Neuronal stem cell (in vitro differentiated cells): Measurements from ENCODE around the gene HSFX2.
"Not testable (repeated sequence)": the region's sequence is repeated elsewhere in the genome, so short reads cannot be mapped to it uniquely, and the experiment has no call there.

Experiments
- DNase-seq: peaks from one replicate; pipeline ENCODE4 v3.0.0-alpha.2; 2013; ENCODE audit warnings: low spot score
- H2AFZ ChIP-seq: one replicate; pipeline ENCODE4 v1.6.1; 2013; ENCODE audit warnings: mild to moderate bottlenecking, low read length, inconsistent platforms
- H2AK5ac ChIP-seq: 2 replicates; pipeline ENCODE4 v1.6.1; 2013; ENCODE audit warnings: low read depth, mild to moderate bottlenecking, inconsistent platforms, low read length, moderate library complexity, mixed read lengths
- H2BK120ac ChIP-seq: 2 replicates; pipeline ENCODE4 v1.6.1; 2013; ENCODE audit warnings: low read depth, mild to moderate bottlenecking, inconsistent platforms, low read length, moderate library complexity, mixed read lengths
- H2BK12ac ChIP-seq: one replicate; pipeline ENCODE4 v1.6.1; 2013; ENCODE audit warnings: low read length, inconsistent platforms
- H2BK15ac ChIP-seq: 2 replicates; pipeline ENCODE4 v1.6.1; 2013; ENCODE audit warnings: mild to moderate bottlenecking, low read length, inconsistent platforms, mixed read lengths
- H2BK5ac ChIP-seq: one replicate; pipeline ENCODE4 v1.6.1; 2013; ENCODE audit warnings: inconsistent platforms, mild to moderate bottlenecking, low read length, moderate library complexity
- H3K14ac ChIP-seq: one replicate; pipeline ENCODE4 v1.6.1; 2013; ENCODE audit warnings: low read length, inconsistent platforms
- H3K18ac ChIP-seq: 2 replicates; pipeline ENCODE4 v1.6.1; 2013; ENCODE audit warnings: low read length, inconsistent platforms
- H3K23ac ChIP-seq: 2 replicates; pipeline ENCODE4 v1.6.1; 2013; ENCODE audit warnings: low read depth, mild to moderate bottlenecking, mixed read lengths, low read length, inconsistent platforms; ENCODE audit not compliant: poor library complexity
- H3K27ac ChIP-seq: replicated peaks from 3 replicates; pipeline ENCODE4 v1.5.1; 2013; ENCODE audit warnings: low read length, inconsistent platforms
- H3K27me3 ChIP-seq, 3 experiments: 2 replicates each; pipeline ENCODE4 v1.6.1; 2013; ENCODE audit warnings: low read length in 3 of 3, mild to moderate bottlenecking in 2 of 3, inconsistent platforms in 1 of 3, low read depth in 1 of 3, mixed read lengths in 1 of 3, moderate library complexity in 1 of 3; ENCODE audit not compliant: control insufficient read depth in 3 of 3, insufficient read depth in 3 of 3
- H3K36me3 ChIP-seq, 2 donors: replicated peaks in 1 of 2; 2 replicates each; pipeline ENCODE4 v1.6.1; 2013; ENCODE audit warnings: low read length in 2 of 2; ENCODE audit not compliant: control insufficient read depth in 2 of 2, insufficient read depth in 2 of 2
- H3K4ac ChIP-seq: 2 replicates; pipeline ENCODE4 v1.6.1; 2013; ENCODE audit warnings: inconsistent platforms, mild to moderate bottlenecking, low read length, moderate library complexity
- H3K4me1 ChIP-seq, 2 donors: 1 replicate in 1 of 2; 2 replicates in 1 of 2; pipeline ENCODE4 v1.6.1; 2013; ENCODE audit warnings: low read length in 2 of 2, low read depth in 1 of 2; ENCODE audit not compliant: control insufficient read depth in 2 of 2, insufficient read depth in 1 of 2
- H3K4me2 ChIP-seq: one replicate; pipeline ENCODE4 v1.6.1; 2013; ENCODE audit warnings: mild to moderate bottlenecking, low read length, inconsistent platforms; ENCODE audit not compliant: insufficient read depth, poor library complexity, severe bottlenecking
- H3K4me3 ChIP-seq, 2 donors: 2 replicates each; pipeline ENCODE4 v1.5.1; 2013; ENCODE audit warnings: low read length in 2 of 2, mild to moderate bottlenecking in 2 of 2, inconsistent platforms in 1 of 2, moderate library complexity in 1 of 2
- H3K79me1 ChIP-seq: one replicate; pipeline ENCODE4 v1.6.1; 2013; ENCODE audit warnings: low read depth, mild to moderate bottlenecking, inconsistent platforms, low read length, moderate library complexity
- H3K9ac ChIP-seq: one replicate; pipeline ENCODE4 v1.6.1; 2013; ENCODE audit warnings: mild to moderate bottlenecking, low read depth, low read length, inconsistent platforms; ENCODE audit not compliant: poor library complexity
- H3K9me3 ChIP-seq, 2 donors: replicated peaks in 1 of 2; 2 replicates each; pipeline versions ENCODE3 to v1.6.1; 2013; ENCODE audit warnings: low read length in 2 of 2, mild to moderate bottlenecking in 2 of 2, inconsistent platforms in 1 of 2, low read depth in 1 of 2, mixed read lengths in 1 of 2, moderate library complexity in 1 of 2; ENCODE audit not compliant: control insufficient read depth in 2 of 2, insufficient read depth in 1 of 2
- H4K8ac ChIP-seq: one replicate; pipeline ENCODE4 v1.6.1; 2013; ENCODE audit warnings: low read depth, mild to moderate bottlenecking, inconsistent platforms, low read length, moderate library complexity
- H4K91ac ChIP-seq: one replicate; pipeline ENCODE4 v1.6.1; 2013; ENCODE audit warnings: low read length, low read depth, mild to moderate bottlenecking, inconsistent platforms; ENCODE audit not compliant: poor library complexity
- WGBS, 2 donors: extraction: QIAGEN DNeasy Blood & Tissue Kit; methylation state at CpG; one replicate each; pipeline ENCODE4 v1.1.7; 2013; ENCODE audit warnings: missing lambda C conversion rate in 2 of 2, mixed read lengths in 1 of 2; ENCODE audit not compliant: insufficient read length in 2 of 2, insufficient replicate concordance in 1 of 2; ENCODE audit errors: extremely low coverage in 2 of 2; 5-methylcytosine and 5-hydroxymethylcytosine counted together

HSFX2 gene

DNA sequence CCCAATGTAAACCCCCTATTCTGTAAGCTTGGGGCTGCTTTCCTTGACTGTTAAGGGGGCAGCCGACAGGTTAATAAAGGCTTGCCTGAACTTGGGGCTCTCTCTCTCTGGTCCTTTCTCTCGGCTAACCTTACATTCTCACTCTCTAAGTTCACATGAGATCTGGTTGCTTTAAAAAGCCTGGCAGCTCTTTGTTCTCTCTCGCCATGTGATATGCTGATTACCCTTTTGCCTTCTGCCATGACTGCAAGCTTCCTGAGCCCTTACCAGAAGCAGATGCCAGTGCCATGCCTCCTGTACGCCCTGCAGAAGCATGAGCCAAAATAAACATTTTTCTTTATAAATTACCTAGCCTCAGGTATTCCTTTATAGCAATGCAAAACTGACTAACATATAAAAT lies 39.9 kb downstream of the HSFX2 start:
- H2BK12ac ChIP-seq, H3K27ac ChIP-seq, H3K36me3 ChIP-seq, H2AK5ac ChIP-seq, H4K8ac ChIP-seq, DNase-seq, H4K91ac ChIP-seq, H3K9ac ChIP-seq, H2BK120ac ChIP-seq, H2BK5ac ChIP-seq, H3K18ac ChIP-seq, H3K4me2 ChIP-seq, H3K9me3 ChIP-seq, H3K27me3 ChIP-seq, H3K79me1 ChIP-seq, H2BK15ac ChIP-seq, H3K4me3 ChIP-seq, H2AFZ ChIP-seq, H3K4me1 ChIP-seq, H3K4ac ChIP-seq, H3K23ac ChIP-seq, H3K14ac ChIP-seq: not testable (repeated sequence)
- WGBS, 2 donors = no CpG with 5 or more reads among the region's 4 CpGs

DNA sequence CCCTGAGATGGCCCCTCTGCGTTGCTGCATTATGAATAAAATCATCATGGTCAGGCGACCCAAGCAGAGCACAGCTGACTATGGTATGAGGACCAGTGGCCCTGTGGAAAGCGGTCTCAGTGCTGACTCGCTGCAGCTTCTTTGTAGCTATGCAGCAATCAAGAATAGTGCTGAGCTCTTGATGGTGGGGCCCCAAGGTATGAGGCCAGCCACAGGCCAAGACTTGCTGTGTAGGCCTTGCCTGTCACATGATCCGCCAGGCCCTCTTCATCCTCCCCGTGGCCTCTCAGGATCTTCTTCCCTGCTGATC lies 43.2 kb downstream of the HSFX2 start:
- not testable (repeated sequence) for H2BK120ac ChIP-seq, H3K9ac ChIP-seq, H4K8ac ChIP-seq, H2BK15ac ChIP-seq, H2BK12ac ChIP-seq, H3K4ac ChIP-seq, H2AK5ac ChIP-seq, H3K14ac ChIP-seq, DNase-seq, H3K36me3 ChIP-seq, H3K27me3 ChIP-seq, H3K4me3 ChIP-seq, H3K9me3 ChIP-seq, H2AFZ ChIP-seq, H4K91ac ChIP-seq, H3K79me1 ChIP-seq, H3K4me2 ChIP-seq, H3K4me1 ChIP-seq, H3K18ac ChIP-seq, H2BK5ac ChIP-seq, H3K27ac ChIP-seq, H3K23ac ChIP-seq
- WGBS, 2 donors = no CpG with 5 or more reads among the region's 6 CpGs

DNA sequence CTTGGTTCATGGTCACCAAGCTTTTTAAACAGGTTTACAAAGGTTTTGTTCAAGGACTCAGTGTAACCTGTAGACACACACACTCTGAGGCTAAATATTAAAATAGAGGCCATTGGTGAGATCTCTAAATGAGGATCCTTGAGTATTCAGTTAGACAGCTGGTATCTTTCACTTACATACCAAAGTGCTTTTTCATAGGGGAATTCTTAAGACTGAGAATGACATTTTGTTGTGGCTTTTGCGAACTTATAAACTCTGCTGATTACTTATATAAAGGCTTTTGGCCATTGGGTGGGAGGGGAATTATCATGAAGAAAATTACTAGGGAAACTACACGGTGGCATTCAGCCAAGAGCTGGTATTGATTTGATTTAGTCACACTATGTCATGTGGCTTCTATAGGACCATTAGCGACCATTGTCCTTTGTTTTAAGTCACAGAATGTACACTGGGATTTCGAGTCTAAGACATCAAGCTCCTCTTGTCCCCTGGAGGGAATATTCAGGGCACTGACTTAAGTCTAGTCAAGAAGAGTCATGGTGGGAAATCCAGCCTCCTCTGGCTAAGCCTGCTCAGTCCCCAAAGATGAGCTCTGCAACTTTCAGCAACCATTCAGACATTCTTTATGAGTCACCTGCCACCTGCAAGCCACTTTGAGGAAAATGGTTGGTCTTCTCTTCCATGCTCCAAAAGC lies 43.7 kb downstream of the HSFX2 start:
- H3K4me1 ChIP-seq, H2AK5ac ChIP-seq, H3K4me3 ChIP-seq, H3K27ac ChIP-seq, H3K18ac ChIP-seq, H3K9ac ChIP-seq, H2BK15ac ChIP-seq, H2BK12ac ChIP-seq, H4K8ac ChIP-seq, H3K23ac ChIP-seq, H3K27me3 ChIP-seq, H4K91ac ChIP-seq, H3K36me3 ChIP-seq, H3K9me3 ChIP-seq, H3K14ac ChIP-seq, H3K79me1 ChIP-seq, H2BK5ac ChIP-seq, DNase-seq, H2BK120ac ChIP-seq, H3K4ac ChIP-seq, H2AFZ ChIP-seq, H3K4me2 ChIP-seq: not testable (repeated sequence)
- WGBS, 2 donors = no CpG with 5 or more reads among the region's 4 CpGs

DNA sequence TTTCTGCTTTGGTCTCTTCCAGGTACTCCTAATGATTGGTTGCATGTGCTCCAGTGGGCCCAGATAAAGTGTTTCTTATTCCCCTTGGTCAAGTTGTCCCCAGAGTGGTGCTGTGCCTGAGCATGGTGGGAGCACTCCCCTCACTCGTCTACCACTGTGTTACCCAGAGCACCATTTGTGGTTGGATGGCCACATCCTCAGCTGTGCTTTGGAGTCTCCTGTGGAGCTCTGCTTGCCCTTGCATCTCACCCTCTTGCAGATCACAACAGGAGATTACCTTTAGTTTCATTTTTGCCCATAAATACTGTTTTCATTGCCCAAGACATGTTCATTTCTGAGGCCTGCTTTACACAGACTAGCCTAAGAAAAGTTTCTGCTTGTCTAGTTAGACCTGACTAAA lies 44.7 kb downstream of the HSFX2 start:
- H2BK12ac ChIP-seq, DNase-seq, H2BK120ac ChIP-seq, H3K79me1 ChIP-seq, H3K4me2 ChIP-seq, H3K18ac ChIP-seq, H3K36me3 ChIP-seq, H3K4ac ChIP-seq, H3K27ac ChIP-seq, H3K9ac ChIP-seq, H4K91ac ChIP-seq, H3K9me3 ChIP-seq, H3K4me1 ChIP-seq, H3K27me3 ChIP-seq, H3K14ac ChIP-seq, H3K23ac ChIP-seq, H4K8ac ChIP-seq, H2BK5ac ChIP-seq, H2AK5ac ChIP-seq, H3K4me3 ChIP-seq, H2AFZ ChIP-seq, H2BK15ac ChIP-seq: not testable (repeated sequence)
- no CpG with 5 or more reads among the region's 1 CpG for WGBS, 2 donors
